C4-2B (cell line): ENCODE data around the gene CYP2A6.

ENCODE experiments used
- ZFX ChIP-seq: fragments of 450-650 bp; IDR thresholded peaks from 2 replicates; pipeline ENCODE4 v1.6.1; 2017
- TF ChIP-seq, protein P1 (sequence below): fragments of 450-650 bp; conservative IDR thresholded peaks from 2 replicates; pipeline ENCODE4 v1.5.1; 2017; ENCODE audit warnings: mild to moderate bottlenecking

DNA sequence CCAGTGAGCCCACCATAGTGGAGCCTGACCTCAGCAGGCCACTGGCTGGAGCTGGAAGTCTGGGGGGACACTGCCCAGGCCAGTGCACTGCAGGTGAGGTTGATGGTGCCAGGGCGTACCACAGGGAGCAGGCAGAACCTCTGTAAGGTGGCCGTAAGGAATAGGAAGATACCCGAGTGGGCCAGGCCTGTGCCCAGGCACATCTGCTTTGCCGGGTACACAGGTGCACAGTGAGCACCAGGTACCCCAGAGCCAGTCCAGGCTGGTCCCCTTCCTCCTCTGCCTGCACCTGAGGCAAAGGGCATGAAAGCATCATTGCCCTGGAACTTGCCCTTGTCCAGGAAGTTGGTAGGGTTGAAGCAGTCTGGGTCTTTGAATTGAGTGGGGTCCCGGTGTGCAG is 41.8 kb downstream of the CYP2A6 start:
- TF ChIP-seq, protein P1, sequence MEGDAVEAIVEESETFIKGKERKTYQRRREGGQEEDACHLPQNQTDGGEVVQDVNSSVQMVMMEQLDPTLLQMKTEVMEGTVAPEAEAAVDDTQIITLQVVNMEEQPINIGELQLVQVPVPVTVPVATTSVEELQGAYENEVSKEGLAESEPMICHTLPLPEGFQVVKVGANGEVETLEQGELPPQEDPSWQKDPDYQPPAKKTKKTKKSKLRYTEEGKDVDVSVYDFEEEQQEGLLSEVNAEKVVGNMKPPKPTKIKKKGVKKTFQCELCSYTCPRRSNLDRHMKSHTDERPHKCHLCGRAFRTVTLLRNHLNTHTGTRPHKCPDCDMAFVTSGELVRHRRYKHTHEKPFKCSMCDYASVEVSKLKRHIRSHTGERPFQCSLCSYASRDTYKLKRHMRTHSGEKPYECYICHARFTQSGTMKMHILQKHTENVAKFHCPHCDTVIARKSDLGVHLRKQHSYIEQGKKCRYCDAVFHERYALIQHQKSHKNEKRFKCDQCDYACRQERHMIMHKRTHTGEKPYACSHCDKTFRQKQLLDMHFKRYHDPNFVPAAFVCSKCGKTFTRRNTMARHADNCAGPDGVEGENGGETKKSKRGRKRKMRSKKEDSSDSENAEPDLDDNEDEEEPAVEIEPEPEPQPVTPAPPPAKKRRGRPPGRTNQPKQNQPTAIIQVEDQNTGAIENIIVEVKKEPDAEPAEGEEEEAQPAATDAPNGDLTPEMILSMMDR: no peak
- no peak for TF ChIP-seq ZFX
